Muscle of back (tissue), 11 donors: ENCODE data around the gene PGBD5. TPM values are rescaled to one million over a fixed set of nuclear protein-coding genes. Genes with fewer than 3 reads are reported as not detected.

Source experiments
- DNase-seq, 3 donors: peaks; one replicate each; pipeline versions ENCODE4 v3.0.0 to v3.0.0-alpha.2; 2013
- polyA plus RNA-seq, 10 donors: library from polyadenylated mRNA; unstranded; fragments of 120-200 nt; gene quantifications; one replicate each; pipeline ENCODE4 v1.2.1, GENCODE V29; 2013; ENCODE audit not compliant: insufficient read length in 10 of 10

The PGBD5 gene
- polyA plus RNA-seq, 10 donors = 5.2 to 39.1 (median 20.1) TPM

DNA sequence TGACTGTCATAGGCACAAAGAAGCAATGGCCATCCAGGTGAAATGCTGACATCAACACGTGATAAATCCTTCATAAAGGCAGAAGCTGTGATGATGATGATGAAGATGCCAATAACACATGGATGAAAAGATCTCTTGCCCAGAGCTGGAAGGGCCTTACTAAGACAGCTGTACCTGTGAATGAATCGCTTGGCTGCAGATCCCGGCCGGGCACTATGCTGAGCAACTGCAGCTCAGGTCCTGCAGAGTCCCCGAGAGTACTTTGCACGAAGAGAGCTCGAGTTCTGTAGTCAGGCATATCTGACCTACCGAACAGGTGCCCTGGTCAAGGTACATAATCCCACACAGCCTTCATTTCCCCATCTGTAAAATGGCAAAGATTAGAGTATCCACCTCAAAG is 48.8 kb downstream of the PGBD5 start:
- DNase-seq = no peak

DNA sequence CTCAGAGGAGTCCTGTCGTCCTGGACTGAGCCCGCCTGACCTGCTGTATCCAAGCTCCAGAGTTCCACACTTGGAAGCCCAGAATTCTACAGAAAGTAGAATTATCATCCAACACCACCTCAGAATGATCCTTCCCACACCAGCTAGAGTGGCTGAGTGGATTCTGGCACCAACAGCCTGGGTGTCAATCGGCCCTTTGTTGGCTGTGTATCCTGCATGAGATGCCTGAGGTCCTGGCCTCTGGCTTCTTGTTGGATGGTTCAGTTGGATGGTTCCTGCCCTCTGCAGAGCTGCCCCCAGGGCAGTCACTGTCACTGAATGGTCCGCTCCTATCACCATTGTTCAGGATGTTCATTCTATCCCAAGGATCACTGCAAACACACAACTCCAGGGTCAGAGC is 49.8 kb downstream of the PGBD5 start:
- DNase-seq = no peak

DNA sequence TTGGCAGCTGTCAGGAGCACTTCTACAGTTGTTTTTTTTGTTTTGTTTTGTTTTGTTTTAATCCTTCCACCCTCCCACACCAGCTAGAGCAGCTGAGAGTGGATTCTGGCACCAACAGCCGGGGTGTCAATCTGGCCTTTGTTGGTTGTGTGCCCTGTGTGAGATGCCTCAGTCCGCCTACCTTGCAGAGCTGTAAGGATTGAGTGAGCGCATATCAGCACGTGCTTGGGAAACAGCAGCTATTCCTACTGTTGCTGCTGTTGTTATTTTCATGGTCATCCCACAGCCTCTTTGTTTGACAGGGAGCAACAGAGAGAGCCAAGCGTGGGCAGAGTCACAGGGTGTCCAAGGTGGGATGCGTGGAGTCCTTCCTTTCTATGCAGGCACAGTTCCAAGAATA is 50.4 kb downstream of the PGBD5 start:
- DNase-seq = peak; percentile 17 to 48 (median 22)

DNA sequence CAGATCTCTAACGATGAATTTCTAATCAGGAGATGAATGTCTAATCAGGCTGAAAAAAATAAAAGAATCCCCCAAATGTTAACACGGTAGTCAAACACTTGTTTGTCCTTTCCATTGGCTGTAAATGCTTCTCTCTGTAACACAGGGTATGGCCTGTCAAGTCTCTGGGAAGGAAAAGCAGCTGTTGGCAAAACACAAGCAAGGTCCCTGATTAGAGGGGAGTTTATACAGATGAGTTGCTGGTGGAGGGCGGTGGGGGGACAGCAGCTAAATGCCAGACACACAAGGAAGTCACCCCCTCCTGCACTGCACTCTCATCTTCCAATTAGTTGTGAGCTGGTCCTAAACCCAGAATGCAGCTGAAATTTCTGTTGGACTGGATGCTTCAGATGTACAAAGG is 51.0 kb downstream of the PGBD5 start:
- peak in 2 of 3 donors; percentile 11 to 26 for DNase-seq

DNA sequence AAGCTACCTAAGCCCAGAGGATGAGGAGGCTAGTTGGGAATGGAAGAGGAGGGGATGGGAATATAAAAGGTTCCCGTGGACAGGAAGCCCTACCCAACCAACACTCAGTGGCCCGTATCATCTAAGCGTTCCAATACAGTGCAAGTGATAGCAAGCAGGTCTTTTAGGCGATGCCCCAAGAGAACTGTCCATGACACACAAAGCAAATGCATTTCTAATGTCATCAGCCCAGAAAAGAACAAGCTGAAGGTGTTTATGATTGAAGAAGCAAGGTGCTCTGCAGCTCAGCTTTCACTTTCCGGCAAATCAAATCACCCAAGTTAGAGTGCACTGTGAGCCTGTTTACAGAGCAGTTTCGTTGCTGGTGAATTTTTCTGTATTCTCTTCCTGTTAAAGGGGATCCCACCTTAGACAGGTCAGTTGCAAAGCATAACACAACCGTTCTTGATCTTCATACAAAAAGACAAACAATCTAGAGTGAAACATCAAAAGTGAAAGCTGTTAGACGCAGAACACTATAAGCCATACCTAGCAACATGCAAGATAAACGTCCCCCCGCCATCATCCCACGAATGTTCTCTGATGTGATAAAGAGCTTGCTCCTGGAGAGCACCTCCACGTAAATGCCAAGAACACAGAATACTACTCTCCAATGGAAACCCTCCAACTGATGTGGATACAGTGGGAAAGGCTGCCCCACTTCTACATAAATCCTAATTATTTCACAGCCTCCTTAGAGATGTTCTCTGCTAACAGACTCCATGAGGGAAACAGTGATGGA is 54.0 kb downstream of the PGBD5 start:
- DNase-seq = no peak

DNA sequence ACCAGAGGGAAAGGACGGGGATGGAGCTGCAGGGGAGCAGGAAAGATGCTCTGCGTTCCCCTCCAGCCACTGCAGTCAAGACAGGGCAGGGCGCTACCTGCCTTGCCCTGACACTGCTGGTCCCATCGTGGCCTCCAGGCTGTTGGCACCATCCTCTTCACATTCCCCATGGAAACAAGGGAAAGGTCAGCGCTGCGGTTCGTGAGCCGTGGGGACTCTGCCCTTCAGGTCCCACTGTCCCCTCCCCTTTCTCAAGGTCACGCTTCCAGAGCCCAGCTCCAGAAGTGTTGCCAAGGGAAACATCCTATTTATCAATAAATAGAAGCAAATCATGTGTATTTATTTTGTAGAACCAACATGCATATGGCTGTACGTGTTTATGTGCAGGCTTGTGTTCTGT is 56.0 kb downstream of the PGBD5 start:
- DNase-seq = no peak

DNA sequence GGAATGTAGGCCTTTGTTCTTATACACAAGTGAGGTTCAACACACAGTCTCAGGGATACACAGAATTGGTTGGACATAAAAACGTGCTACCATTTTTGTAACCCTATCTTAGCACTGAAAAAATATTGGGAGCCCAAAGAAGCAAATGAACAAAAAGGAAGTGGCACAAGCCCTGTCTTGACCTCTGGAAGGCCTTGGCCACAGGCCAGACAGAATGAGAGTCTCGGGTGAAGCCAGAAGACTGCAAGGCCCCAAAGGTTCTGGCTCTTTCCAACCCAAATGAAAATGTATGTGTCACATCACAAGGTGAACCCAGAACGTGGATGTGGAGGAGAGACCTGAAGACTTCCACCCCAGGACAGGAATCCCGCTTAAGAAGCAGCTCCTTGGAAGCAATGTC is 57.3 kb downstream of the PGBD5 start:
- no peak for DNase-seq

DNA sequence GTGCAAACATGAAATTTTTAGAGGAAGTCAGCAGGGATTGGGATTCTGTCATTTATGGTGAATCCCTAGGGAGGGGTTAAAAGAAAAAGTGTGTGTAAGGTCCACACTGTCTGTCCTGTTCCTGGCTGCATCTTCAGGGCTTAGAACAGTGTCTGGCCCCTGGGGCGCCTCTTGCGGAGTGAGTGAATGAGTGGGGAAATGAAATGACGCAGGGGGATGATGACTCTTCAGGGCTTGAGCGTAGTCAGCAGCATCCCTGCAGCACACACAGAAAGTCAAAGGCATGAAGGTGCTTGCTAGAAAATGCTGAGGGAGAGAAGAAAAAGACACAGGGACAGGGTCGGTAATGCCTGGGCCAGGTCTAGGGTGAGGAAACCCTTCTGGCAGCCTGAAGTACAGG is 57.8 kb downstream of the PGBD5 start:
- DNase-seq = no peak

DNA sequence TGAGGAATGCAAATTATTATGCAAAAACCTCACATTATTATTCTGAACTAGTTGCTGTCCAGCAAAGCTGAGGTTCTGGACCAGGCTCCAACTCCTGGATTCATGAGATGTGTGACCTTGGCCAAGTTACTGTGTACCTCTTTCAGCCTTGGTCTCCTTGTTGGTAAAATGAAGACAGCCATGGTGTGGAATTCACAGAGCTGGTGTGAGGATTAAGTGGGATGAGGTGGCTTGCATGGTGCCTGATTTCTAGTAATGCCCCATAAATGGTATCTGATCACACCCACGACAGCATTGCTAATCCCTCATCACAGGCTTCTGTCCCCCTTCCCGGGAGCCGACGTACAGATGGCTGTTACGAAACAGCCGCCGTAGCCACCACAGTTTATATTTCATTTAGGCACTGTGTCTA is 59.6 kb downstream of the PGBD5 start:
- DNase-seq = no peak

DNA sequence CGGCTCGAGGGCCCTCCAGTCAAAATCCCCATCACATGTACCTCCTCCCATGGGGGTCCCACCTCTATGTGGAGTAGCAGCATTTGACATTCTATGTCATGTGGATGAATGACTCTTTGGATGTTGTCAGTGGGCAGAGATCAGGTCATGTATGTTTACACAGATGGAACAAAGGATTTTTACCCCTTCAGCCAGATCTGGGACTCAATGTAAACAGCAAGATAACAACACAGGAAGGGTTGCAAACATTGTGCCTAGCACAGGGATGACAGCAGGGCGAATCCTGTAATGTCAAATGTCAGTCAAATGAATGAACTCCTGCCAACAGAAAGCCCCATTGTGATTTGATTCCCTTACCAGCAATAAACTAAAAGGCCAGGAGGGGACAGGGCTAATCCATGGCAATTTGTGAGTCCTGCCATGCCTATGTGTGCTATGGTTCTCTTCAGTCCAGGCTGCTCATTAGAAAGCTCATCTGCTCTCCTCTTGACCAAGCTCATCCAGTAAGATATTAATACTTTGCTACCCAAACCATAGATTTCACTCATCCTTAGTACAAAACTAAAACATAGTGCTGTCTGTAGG is 60.3 kb downstream of the PGBD5 start:
- no peak for DNase-seq

DNA sequence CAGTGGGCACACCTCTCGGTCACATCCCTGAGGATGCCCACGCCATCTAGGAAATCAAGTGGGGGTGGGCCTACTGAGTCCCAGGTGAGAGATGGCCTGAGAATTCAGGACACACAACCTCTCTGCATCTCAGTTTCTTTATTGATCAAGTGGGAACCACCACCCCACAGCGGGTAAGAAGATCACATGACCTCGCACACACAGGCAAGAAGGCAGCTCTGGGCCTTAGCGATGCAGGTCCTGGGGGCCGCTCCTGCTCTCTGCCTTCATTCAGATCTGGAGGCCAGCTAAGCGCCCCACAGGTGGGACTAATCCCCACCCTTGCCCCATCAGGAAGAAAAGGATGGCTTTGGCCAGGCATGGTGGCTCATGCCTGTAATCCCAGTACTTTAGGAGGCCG is 63.2 kb downstream of the PGBD5 start:
- DNase-seq = no peak

DNA sequence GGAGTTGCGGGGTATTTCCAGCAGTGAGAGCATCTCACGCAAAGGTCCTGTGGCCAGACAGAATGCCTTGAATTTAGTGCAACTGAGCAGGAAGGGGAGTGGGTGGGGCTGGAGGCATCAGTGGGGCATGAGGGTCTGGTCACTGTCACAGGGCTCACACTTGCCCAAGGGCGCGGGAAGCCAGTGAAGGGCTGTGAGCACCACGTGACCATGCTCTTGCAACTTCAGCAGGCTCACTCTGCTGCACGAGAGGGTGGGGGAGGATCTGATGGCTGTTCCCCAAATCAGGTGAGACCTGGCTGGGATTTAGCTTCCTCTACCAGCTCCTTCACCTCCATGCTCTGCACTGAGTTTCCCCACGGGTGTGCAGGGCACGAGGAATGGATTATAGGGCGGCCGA is 64.2 kb downstream of the PGBD5 start:
- DNase-seq = no peak

DNA sequence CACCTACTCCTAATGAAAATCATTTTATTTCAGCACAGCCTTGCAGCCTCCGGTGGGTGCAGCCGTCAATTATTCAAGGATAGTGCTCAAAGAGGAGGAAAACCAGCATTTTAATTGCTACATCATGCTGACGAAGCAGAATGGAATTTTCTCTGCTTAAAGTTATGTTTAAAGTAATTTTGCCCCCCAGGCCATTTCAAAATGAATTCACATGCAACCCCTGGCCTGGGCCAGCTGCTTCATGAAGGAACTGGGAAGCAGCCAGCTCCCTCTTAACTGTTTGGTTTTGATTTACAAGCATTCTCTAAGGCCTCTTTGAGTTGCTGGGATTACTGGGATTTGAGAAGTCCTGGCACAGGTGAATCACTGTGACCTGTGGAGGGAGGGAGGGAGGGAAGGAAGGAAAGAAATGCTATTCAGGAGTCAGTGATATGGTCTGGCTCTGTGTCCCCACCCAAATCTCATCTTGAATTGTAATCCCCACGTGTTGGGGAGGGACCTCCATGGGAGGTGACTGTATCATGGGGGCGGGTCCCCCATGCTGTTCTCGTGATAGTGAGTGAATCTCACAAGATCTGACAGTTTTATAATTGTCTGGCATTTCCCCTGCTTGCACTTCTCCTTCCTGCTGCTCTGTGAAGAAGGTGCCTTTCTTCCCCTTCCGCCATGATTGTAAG is 66.0 kb downstream of the PGBD5 start:
- no peak for DNase-seq

DNA sequence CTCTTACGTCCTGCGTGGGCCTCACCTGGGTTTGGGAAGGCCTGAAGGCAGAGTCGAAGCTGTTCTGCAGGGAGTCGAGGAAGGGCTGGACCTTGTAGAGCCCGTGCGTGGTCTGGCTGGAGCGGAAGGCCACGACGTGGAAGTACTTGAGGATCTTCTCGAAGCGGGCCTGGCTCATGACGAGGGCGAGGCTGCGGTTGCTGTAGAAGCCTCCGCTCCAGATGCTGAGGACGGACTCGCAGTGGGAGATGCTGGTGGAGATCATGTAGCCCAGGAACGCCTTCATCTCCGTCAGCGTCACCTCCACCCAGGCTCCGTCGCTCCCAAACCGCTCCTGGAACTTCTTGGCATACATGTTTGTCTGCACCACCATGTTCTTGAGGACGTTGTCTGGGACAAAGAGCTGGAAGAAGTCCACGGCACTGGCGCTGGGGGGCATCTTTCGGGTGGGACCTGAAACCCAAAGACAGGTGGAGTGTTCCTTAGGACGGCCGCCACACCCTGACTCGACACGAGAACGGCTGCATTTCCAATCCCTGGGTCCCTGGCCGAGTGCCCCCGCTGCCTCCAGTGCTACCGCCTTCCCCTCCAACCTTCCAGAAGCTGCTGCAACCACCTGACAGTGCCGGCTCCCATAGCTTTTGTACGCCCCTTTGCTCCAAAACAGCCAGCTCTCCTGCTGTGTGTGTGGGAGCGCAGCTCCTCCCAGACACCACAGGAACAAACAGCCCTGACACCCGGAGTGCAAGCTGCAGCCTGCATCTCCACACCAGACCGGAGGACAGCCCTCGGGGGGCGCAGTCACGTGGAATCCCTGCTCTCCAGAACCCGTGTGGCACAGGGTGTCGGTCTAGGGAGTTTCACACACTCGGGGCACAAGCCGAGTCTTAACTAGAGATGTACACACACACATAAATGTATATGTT is 69.0 kb downstream of the PGBD5 start:
- DNase-seq = no peak

DNA sequence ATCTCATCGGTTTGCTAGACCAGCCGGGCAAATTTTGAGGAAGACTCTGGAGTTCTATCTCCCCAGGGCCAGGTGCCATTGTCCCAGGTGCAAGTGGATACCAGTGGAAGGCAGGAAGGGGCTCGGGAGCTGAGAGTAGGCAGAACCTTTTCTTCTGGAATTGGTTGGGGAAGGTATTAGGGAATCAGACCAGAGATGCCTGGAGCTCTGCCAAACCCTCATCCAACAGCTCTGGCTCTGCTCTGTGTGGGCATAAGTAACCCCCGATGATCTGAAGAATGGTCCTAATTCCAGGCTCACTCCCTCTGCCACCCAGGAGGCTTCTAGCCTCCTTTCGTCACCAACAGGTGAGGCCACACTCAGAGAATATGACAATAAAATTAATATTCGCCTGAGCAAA is 69.9 kb downstream of the PGBD5 start:
- DNase-seq = no peak

DNA sequence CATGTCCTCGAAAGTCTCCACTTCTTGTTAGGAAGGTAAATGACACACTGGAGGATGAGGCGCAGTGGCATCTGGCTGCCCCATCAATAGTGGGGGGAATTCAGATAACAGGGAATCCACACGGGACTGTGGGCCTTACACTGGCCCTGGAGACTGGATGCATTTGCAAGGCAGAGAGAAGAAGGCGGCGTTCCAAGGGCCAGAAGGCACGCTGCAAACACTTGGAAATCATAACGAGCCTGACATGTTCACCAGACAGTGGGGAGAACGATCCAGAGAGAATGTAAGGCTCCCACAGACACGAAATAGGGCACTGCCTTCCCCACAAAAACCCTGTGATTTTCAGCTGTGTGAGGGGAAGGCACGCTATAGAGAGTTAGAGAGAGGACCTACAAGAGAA is 70.5 kb downstream of the PGBD5 start:
- no peak for DNase-seq

DNA sequence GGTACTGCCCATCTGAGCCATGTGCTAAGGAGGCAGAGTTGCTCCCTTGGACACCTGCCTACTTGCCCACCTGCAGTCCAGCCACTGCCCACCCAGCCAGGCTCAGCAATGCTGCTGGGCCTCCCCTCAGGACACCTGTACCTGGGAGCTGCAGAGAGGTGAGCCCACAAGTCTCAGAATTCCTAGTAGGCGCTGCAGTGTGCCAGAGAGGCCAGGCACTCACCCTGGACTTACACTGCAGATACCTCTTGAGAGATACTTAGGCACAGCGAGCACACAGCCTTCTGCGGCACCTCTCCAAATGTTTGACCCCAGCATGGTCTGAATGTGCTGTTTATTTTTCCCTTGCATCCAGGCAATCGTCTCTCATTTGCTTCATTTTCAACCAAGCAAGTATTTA is 71.0 kb downstream of the PGBD5 start:
- DNase-seq = no peak

DNA sequence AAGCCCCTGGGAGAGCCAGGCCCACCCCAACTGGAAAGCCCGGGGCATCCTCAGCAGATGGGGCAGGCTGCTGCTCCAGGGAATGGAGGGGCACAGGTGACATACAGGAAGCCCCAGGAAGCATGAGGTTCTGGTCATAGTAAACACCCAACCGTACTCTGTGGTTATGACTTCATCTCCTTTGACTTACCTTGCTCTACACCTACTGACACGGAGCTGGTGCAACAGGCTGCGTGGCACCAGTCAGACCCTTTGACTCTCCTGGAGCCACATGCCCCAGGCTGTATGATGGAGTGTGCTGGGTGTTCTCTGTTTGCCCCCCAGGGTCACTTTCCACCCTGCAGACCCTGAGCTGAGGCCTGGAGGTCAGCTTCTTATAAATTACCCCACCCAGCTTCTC is 72.1 kb downstream of the PGBD5 start:
- DNase-seq = no peak

DNA sequence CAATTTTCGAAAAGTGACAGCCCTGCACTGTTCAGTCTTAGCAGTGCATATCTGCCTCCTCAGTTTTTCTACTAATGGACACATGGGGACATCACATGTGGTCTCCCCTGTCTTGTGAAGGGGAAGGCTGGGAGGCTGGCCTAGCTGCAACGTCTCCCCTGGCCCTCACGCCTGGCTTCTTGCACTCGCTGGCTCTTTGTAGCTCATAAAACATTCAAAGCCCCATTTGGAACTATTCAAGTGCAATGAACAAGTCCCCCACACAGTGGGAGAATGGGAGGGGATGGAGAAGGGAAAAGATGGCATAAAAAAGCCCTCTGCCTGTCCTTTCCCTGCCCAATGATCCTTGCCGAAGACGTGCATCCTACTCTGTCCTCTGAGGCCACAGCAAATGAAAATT is 73.6 kb downstream of the PGBD5 start:
- DNase-seq = no peak

DNA sequence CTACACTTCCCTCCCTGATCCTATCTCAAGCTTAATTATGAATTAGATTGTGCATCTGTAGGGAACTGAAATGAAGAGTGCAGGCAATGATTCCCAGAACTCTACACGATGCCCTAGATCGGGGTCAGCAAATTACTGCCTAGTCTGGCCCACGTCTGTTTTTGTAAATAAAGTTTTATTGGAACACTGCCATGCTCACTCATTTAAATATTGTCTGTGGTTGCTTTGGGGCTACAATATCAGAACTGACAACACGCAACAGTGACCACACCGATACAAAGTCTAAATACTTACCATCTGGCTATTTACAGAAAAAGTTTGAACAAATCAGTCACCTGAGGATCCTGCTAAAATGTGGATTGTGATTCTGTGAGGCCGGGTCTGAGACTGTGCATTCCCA is 74.1 kb downstream of the PGBD5 start:
- no peak for DNase-seq

DNA sequence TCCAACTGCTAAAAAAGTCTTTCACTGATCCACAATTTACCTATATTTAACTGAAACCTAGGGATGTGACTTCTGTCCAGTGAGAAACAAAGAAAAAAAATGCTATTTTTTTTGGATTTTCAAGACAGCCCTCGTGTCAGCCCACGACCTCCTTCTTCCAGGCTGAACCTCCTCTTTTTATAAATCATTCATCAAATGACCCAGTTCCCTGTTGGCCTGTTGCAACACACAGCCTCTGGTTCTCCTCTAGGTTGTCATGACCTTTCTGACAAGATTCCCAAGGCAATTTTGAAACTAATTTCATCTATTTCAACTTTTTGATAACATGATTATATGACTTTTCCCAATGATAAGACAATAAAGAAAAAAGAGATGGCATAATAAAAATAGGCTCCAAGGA is 74.6 kb downstream of the PGBD5 start:
- no peak for DNase-seq

DNA sequence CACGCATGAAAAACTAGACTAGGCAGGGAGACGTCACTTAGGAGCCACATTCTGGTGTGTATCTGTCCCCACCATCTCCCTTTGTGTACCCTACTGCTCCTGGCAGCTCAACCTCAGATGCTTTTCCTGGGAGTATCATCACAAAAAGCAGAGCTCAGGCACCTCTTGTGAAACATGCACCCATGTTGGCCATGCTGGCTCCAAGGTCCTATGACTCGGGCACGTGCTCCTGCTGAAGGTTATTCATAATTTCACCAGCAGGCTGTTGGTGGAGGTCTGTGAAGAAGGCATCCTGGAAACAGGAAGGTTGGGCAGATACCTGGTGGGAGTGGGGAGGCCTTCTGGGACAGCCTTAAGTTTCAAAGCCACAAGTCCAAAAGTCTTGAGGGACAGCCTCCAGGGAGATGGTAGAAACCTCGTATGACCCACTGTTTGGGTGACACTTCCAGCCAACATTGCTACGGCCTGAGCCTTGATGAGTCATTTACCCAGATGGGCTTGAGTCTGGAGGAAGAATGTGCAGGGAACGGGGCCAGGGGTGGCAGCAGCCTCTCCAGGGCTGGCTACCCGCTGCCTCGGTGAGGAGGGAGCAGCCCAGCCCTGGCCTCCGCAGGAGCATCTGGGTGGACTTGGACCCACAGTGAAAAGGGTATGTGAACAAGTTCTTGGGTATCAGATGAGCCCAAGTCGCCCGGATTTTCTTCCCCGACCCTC is 75.8 kb downstream of the PGBD5 start:
- DNase-seq = no peak
